Adrenal gland (tissue), 12 donors: ENCODE results near the gene BRAF. TPM values are rescaled to one million over a fixed set of nuclear protein-coding genes. Genes with fewer than 3 reads are reported as not detected.
"Not testable (repeated sequence)": the region's sequence is repeated elsewhere in the genome, so short reads cannot be mapped to it uniquely, and the experiment has no call there.

ENCODE experiments used
- DNase-seq, 7 donors: peaks; one replicate each; pipeline ENCODE4 v3.0.0-alpha.2; 2019 to 2020
- H3K27ac ChIP-seq, 5 donors: fragments of 200-600 bp; sonication (generic) in 4 of 5; 1 replicate in 3 of 5; 2 replicates in 2 of 5; pipeline versions ENCODE4 v1.5.1 to v1.8.0; 2016 to 2020; ENCODE audit warnings: mild to moderate bottlenecking in 1 of 5
- H3K27me3 ChIP-seq: fragments of 200-600 bp; 2 replicates; pipeline ENCODE4 v1.8.0; 2021
- H3K36me3 ChIP-seq, 2 donors: fragments of 200-600 bp; replicated peaks in 1 of 2; 1 replicate in 1 of 2; 2 replicates in 1 of 2; pipeline versions ENCODE4 v1.5.1 to v1.8.0; 2018 to 2022
- H3K4me1 ChIP-seq, 2 donors: fragments of 200-600 bp; replicated peaks in 1 of 2; 1 replicate in 1 of 2; 2 replicates in 1 of 2; pipeline versions ENCODE4 v1.5.1 to v1.8.0; 2018 to 2021
- H3K4me3 ChIP-seq, 4 donors: fragments of 200-600 bp; sonication (generic) in 3 of 4; one replicate each; pipeline ENCODE4 v1.5.1; 2016 to 2018
- H3K9me3 ChIP-seq, 3 donors: fragments of 200-600 bp; sonication (generic) in 1 of 3; replicated peaks in 1 of 3; 1 replicate in 2 of 3; 2 replicates in 1 of 3; pipeline versions ENCODE4 v1.5.1 to v1.8.0; 2016 to 2021
- CTCF ChIP-seq, 6 experiments: fragments of 450-650 bp in 4 of 6; fragments of 200-600 bp in 2 of 6; sonication (generic) in 1 of 6; IDR thresholded peaks; 1 replicate in 5 of 6; 2 replicates in 1 of 6; pipeline versions ENCODE4 v1.5.1 to v1.8.0; 2016 to 2021; ENCODE audit warnings: antibody characterized with exemption in 6 of 6, mild to moderate bottlenecking in 2 of 6, moderate library complexity in 1 of 6
- POLR2A ChIP-seq, 2 donors: fragments of 450-650 bp; IDR thresholded peaks; one replicate each; pipeline ENCODE4 v1.6.1; 2017; ENCODE audit warnings: antibody characterized with exemption in 2 of 2, mild to moderate bottlenecking in 2 of 2, moderate library complexity in 1 of 2
- WGBS, 4 donors: extraction: QIAGEN DNeasy Blood & Tissue Kit in 2 of 4; methylation state at CpG; one replicate each; pipeline versions ENCODE4 v1.1.5 to v1.1.7; 2013 to 2017; 5-methylcytosine and 5-hydroxymethylcytosine counted together
- intact Hi-C, 2 donors: fragments of 100-400 bp; cut with DNase I; formaldehyde crosslinking; loops; one replicate each; pipeline versions ENCODE4 v1.14.1 to v1.15.0; 2022 to 2023
- polyA plus RNA-seq, 3 donors: library from polyadenylated mRNA; stranded (reverse); fragments of 200-250 nt in 2 of 3; fragments of 350-450 nt in 1 of 3; fragmentation: Illumina TruSeq in 1 of 3; extraction: RNeasy Lipid Tissue Mini Kit (QIAGEN cat#74804) in 1 of 3; gene quantifications; one replicate each; pipeline ENCODE4 v1.2.3, GENCODE V29; 2013 to 2014
- total RNA-seq, 9 donors: library from RNA; depleted of rRNA in 4 of 9; stranded (reverse); fragments of >200 nt in 4 of 9; fragments of 120-200 nt in 1 of 9; fragmentation: NEBNext Ultra II Directional in 1 of 9; extraction: Animal tissue kit (Norgen Biotek cat#: 25700) in 1 of 9; gene quantifications; one replicate each; pipeline versions ENCODE4 v1.1.0 to v1.2.4, GENCODE V29; 2013 to 2023
- donor health status: healthy with polysubstance abuse.
- donor health status: Bipolar disorder and iron deficiency.
- donor health status: DM: yes; HTN: yes; CAD: no.
- donor health status: DM: no; HTN: no; CAD: no.
- donor health status: DM: no; HTN: no; CAD: no.
- donor health status: DM: yes; HTN: yes; CAD: no.

Gene BRAF
- total and polyA plus RNA-seq, 12 donors: 5.0 to 50.3 (median 25.5) TPM

GRCh38 chr7:140841166-140841715 is 83.5 kb downstream of the BRAF start:
- DNase-seq: no peak
- H3K27ac ChIP-seq: no peak overlapping the region
- 37 to 50% (median 47%) methylated on average over 1 of the region's 1 CpG for WGBS, 4 donors
- intact Hi-C loops: no loop called here
- no peaks in the 10 kb centered on the region for H3K9me3 ChIP-seq
- H3K4me1 ChIP-seq: no peaks in the 10 kb centered on the region
- no peaks in the 10 kb centered on the region for H3K27me3 ChIP-seq
- H3K36me3 ChIP-seq: no peaks in the 10 kb centered on the region
- H3K4me3 ChIP-seq: no peak overlapping the region
- TF ChIP-seq POLR2A (IDR thresholded peaks at IDR 0.05) (no peak), CTCF (IDR thresholded peaks at IDR 0.05) (no peak)

- H3K27ac ChIP-seq: no peak overlapping the region
- DNase-seq: no peak
- TF ChIP-seq POLR2A (IDR thresholded peaks at IDR 0.05): no peak
- TF ChIP-seq CTCF (IDR thresholded peaks at IDR 0.05): no peak
- H3K36me3 ChIP-seq: no peaks in the 10 kb centered on the region
- H3K27me3 ChIP-seq: no peaks in the 10 kb centered on the region
- intact Hi-C loops: no loop called here
- no peak overlapping the region for H3K4me3 ChIP-seq
- H3K4me1 ChIP-seq: peaks cover 0 to 4% of the 10 kb centered on the region in 2 donors
- 56 to 59% (median 59%) methylated on average over 4 of the region's 4 CpGs for WGBS, 4 donors
- no peaks in the 10 kb centered on the region for H3K9me3 ChIP-seq
These were observed 93.0 kb downstream of the BRAF start for GRCh38 chr7:140831724-140832123.

DNA sequence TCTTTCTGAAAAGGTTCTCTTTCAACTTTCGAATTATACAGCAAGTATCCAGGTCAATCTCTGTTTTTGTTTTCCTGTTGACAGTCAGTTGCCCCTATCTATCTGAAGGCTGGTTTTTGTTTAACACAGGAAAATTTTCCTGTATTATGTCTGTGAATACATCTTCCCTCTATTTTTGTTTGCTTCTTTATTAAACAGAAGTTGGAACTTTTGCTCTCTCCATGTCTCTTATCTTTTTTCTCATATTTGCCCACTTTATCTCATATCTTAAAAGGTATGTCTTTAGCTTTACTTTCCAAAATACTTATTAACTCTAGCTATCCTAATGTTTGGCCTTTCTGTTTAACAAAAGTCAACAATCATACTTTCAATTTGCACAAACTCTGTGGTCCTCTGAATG is 95.0 kb downstream of the BRAF start:
- DNase-seq: no peak
- Histone ChIP-seq H3K27me3 (no peaks in the 10 kb centered on the region), H3K9me3 (no peaks in the 10 kb centered on the region), H3K4me1 (peaks cover 0 to 4% of the 10 kb centered on the region in 2 donors), H3K36me3 (no peaks in the 10 kb centered on the region), H3K4me3 (no peak overlapping the region), H3K27ac (no peak overlapping the region)
- 93 to 98% (median 97%) methylated on average over 1 of the region's 1 CpG for WGBS, 4 donors
- intact Hi-C loops: no loop called here
- TF ChIP-seq POLR2A (IDR thresholded peaks at IDR 0.05) (no peak), CTCF (IDR thresholded peaks at IDR 0.05) (no peak)

- TF ChIP-seq POLR2A (IDR thresholded peaks at IDR 0.05) (no peak), CTCF (IDR thresholded peaks at IDR 0.05) (no peak)
- WGBS, 4 donors: 85 to 95% (median 92%) methylated on average over 1 of the region's 1 CpG
- Histone ChIP-seq H3K9me3 (no peaks in the 10 kb centered on the region), H3K27ac (no peak overlapping the region), H3K27me3 (no peaks in the 10 kb centered on the region), H3K4me3 (no peak overlapping the region), H3K36me3 (no peaks in the 10 kb centered on the region), H3K4me1 (peaks cover 0 to 4% of the 10 kb centered on the region in 2 donors)
- no peak for DNase-seq
- intact Hi-C loops: no loop called here
These were observed 96.0 kb downstream of the BRAF start for GRCh38 chr7:140828741-140829140.

- H3K27ac ChIP-seq, H3K27me3 ChIP-seq, intact Hi-C loops, DNase-seq, H3K4me3 ChIP-seq, H3K4me1 ChIP-seq, H3K9me3 ChIP-seq, H3K36me3 ChIP-seq: not testable (repeated sequence)
These were observed 107.3 kb downstream of the BRAF start for GRCh38 chr7:140817383-140817782.
